Measurements from ENCODE around the gene JOSD1. TPM values are rescaled to one million over a fixed set of nuclear protein-coding genes. Genes with fewer than 3 reads are reported as not detected.

JOSD1 gene
- total and polyA plus RNA-seq, 2 donors (not counting 1 experiment from before 2014, with no cell fraction given) = 40.5 to 59.1 TPM

- TF ChIP-seq EZH2 (IDR thresholded peaks at IDR 0.05; ENCODE audit: low read length, missing control alignments) = no peak
- TF ChIP-seq, protein P1, sequence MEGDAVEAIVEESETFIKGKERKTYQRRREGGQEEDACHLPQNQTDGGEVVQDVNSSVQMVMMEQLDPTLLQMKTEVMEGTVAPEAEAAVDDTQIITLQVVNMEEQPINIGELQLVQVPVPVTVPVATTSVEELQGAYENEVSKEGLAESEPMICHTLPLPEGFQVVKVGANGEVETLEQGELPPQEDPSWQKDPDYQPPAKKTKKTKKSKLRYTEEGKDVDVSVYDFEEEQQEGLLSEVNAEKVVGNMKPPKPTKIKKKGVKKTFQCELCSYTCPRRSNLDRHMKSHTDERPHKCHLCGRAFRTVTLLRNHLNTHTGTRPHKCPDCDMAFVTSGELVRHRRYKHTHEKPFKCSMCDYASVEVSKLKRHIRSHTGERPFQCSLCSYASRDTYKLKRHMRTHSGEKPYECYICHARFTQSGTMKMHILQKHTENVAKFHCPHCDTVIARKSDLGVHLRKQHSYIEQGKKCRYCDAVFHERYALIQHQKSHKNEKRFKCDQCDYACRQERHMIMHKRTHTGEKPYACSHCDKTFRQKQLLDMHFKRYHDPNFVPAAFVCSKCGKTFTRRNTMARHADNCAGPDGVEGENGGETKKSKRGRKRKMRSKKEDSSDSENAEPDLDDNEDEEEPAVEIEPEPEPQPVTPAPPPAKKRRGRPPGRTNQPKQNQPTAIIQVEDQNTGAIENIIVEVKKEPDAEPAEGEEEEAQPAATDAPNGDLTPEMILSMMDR (conservative IDR thresholded peaks at IDR 0.05 in 1 of 2, IDR thresholded peaks at IDR 0.05 in 1 of 2; ENCODE audit: low read depth in 1 of 2, low read length in 2 of 2) = no peak
- DNase-seq (ENCODE audit: low read depth in 2 of 2) = no peak
- H3K36me3 ChIP-seq (ENCODE audit: control insufficient read depth, insufficient read depth, low read length) = peaks cover 56% of the 10 kb centered on the region
- no peak overlapping the region for H3K9ac ChIP-seq (ENCODE audit: insufficient read depth, low read length)
- H2AFZ ChIP-seq (ENCODE audit: low read length) = no peak overlapping the region
- H3K27ac ChIP-seq (ENCODE audit: insufficient read depth, low read length) = no peak overlapping the region
- no peaks in the 10 kb centered on the region for H3K9me3 ChIP-seq (ENCODE audit: control insufficient read depth, insufficient read depth, low read depth, low read length)
- H3K4me1 ChIP-seq (ENCODE audit: control insufficient read depth, extremely low read depth, insufficient read depth, low read length) = no peaks in the 10 kb centered on the region
- no peaks in the 10 kb centered on the region for H3K79me2 ChIP-seq (ENCODE audit: control insufficient read depth, insufficient read depth, low read length)
- H3K4me3 ChIP-seq (replicated peaks in 1 of 4; ENCODE audit: control extremely low read depth in 1 of 4, insufficient read depth in 1 of 4, low read depth in 3 of 4, low read length in 4 of 4) = no peak overlapping the region
- H3K4me2 ChIP-seq (ENCODE audit: extremely low read depth, insufficient read depth, low read length) = no peak overlapping the region
- H3K27me3 ChIP-seq (ENCODE audit: control insufficient read depth, insufficient read depth, low read length) = no peaks in the 10 kb centered on the region
- no peaks in the 10 kb centered on the region for H4K20me1 ChIP-seq (ENCODE audit: control insufficient read depth, extremely low read depth, insufficient read depth, low read length)
Observed at GRCh38 chr22:38741576-38741975, 40.8 kb upstream of the JOSD1 start.

GRCh38 chr22:38741166-38741565 lies 40.4 kb upstream of the JOSD1 start:
- H3K27ac ChIP-seq (ENCODE audit: insufficient read depth, low read length) = no peak overlapping the region
- TF ChIP-seq EZH2 (IDR thresholded peaks at IDR 0.05; ENCODE audit: low read length, missing control alignments) = no peak
- TF ChIP-seq, protein P1 (conservative IDR thresholded peaks at IDR 0.05 in 1 of 2, IDR thresholded peaks at IDR 0.05 in 1 of 2; ENCODE audit: low read depth in 1 of 2, low read length in 2 of 2) = no peak
- no peak overlapping the region for H3K4me3 ChIP-seq (replicated peaks in 1 of 4; ENCODE audit: control extremely low read depth in 1 of 4, insufficient read depth in 1 of 4, low read depth in 3 of 4, low read length in 4 of 4)
- no peak for DNase-seq (ENCODE audit: low read depth in 2 of 2)
- H3K79me2 ChIP-seq (ENCODE audit: control insufficient read depth, insufficient read depth, low read length) = no peaks in the 10 kb centered on the region
- H3K4me2 ChIP-seq (ENCODE audit: extremely low read depth, insufficient read depth, low read length) = no peak overlapping the region
- H3K36me3 ChIP-seq (ENCODE audit: control insufficient read depth, insufficient read depth, low read length) = peaks cover 57% of the 10 kb centered on the region
- no peak overlapping the region for H2AFZ ChIP-seq (ENCODE audit: low read length)
- no peaks in the 10 kb centered on the region for H3K9me3 ChIP-seq (ENCODE audit: control insufficient read depth, insufficient read depth, low read depth, low read length)
- H4K20me1 ChIP-seq (ENCODE audit: control insufficient read depth, extremely low read depth, insufficient read depth, low read length) = no peaks in the 10 kb centered on the region
- H3K9ac ChIP-seq (ENCODE audit: insufficient read depth, low read length) = no peak overlapping the region
- no peaks in the 10 kb centered on the region for H3K4me1 ChIP-seq (ENCODE audit: control insufficient read depth, extremely low read depth, insufficient read depth, low read length)
- H3K27me3 ChIP-seq (ENCODE audit: control insufficient read depth, insufficient read depth, low read length) = no peaks in the 10 kb centered on the region

GRCh38 chr22:38740754-38741153 lies 40.0 kb upstream of the JOSD1 start:
- Histone ChIP-seq H3K27ac (ENCODE audit: insufficient read depth, low read length) (no peak overlapping the region), H3K36me3 (ENCODE audit: control insufficient read depth, insufficient read depth, low read length) (peaks cover 61% of the 10 kb centered on the region)
- TF ChIP-seq EZH2 (IDR thresholded peaks at IDR 0.05; ENCODE audit: low read length, missing control alignments) = no peak
- TF ChIP-seq, protein P1 (conservative IDR thresholded peaks at IDR 0.05 in 1 of 2, IDR thresholded peaks at IDR 0.05 in 1 of 2; ENCODE audit: low read depth in 1 of 2, low read length in 2 of 2) = no peak

More at GRCh38 chr22:38740754-38741153, 40.0 kb upstream of the JOSD1 start:
- Histone ChIP-seq H3K4me3 (replicated peaks in 1 of 4; ENCODE audit: control extremely low read depth in 1 of 4, insufficient read depth in 1 of 4, low read depth in 3 of 4, low read length in 4 of 4) (no peak overlapping the region), H4K20me1 (ENCODE audit: control insufficient read depth, extremely low read depth, insufficient read depth, low read length) (no peaks in the 10 kb centered on the region), H3K9me3 (ENCODE audit: control insufficient read depth, insufficient read depth, low read depth, low read length) (no peaks in the 10 kb centered on the region), H3K4me2 (ENCODE audit: extremely low read depth, insufficient read depth, low read length) (no peak overlapping the region), H3K9ac (ENCODE audit: insufficient read depth, low read length) (no peak overlapping the region), H3K27me3 (ENCODE audit: control insufficient read depth, insufficient read depth, low read length) (no peaks in the 10 kb centered on the region), H3K79me2 (ENCODE audit: control insufficient read depth, insufficient read depth, low read length) (no peaks in the 10 kb centered on the region), H2AFZ (ENCODE audit: low read length) (no peak overlapping the region), H3K4me1 (ENCODE audit: control insufficient read depth, extremely low read depth, insufficient read depth, low read length) (no peaks in the 10 kb centered on the region)
- no peak for DNase-seq (ENCODE audit: low read depth in 2 of 2)
